Esophagus squamous epithelium (tissue), 5 donors: ENCODE measurements around the gene GCK. TPM values are rescaled to one million over a fixed set of nuclear protein-coding genes. Genes with fewer than 3 reads are reported as not detected.
"Not testable (repeated sequence)": the region's sequence is repeated elsewhere in the genome, so short reads cannot be mapped to it uniquely, and the experiment has no call there.

Experiments
- DNase-seq: peaks from one replicate; lab custom pipeline; 2025; lab: John Stamatoyannopoulos, UW
- H3K27ac ChIP-seq, 4 donors: fragments of 200-600 bp; sonication (generic); one replicate each; pipeline ENCODE4 v1.5.1; 2016 to 2019; ENCODE audit warnings: mild to moderate bottlenecking in 1 of 4
- H3K27me3 ChIP-seq, 4 donors: fragments of 200-600 bp; sonication (generic); 1 replicate in 3 of 4; 2 replicates in 1 of 4; pipeline versions ENCODE4 v1.5.1 to v1.6.0; 2017 to 2021; ENCODE audit warnings: antibody characterized with exemption in 1 of 4
- H3K36me3 ChIP-seq, 3 donors: fragments of 200-600 bp; sonication (generic); one replicate each; pipeline ENCODE4 v1.5.1; 2016 to 2019
- H3K4me1 ChIP-seq, 3 donors: fragments of 200-600 bp; sonication (generic); one replicate each; pipeline ENCODE4 v1.5.1; 2017 to 2019
- H3K4me3 ChIP-seq, 4 donors: fragments of 200-600 bp; sonication (generic); 1 replicate in 3 of 4; 2 replicates in 1 of 4; pipeline ENCODE4 v1.5.1; 2016 to 2019; ENCODE audit warnings: mild to moderate bottlenecking in 2 of 4, moderate library complexity in 1 of 4
- H3K9me3 ChIP-seq, 3 donors: fragments of 200-600 bp; sonication (generic); one replicate each; pipeline ENCODE4 v1.5.1; 2016 to 2019
- POLR2A ChIP-seq, 4 donors: fragments of 450-650 bp; IDR thresholded peaks; one replicate each; pipeline ENCODE4 v1.6.1; 2017; ENCODE audit warnings: antibody characterized with exemption in 4 of 4, mild to moderate bottlenecking in 4 of 4, moderate library complexity in 3 of 4
- WGBS, 2 donors: methylation state at CpG; one replicate each; pipeline ENCODE4 v1.1.5; 2018; 5-methylcytosine and 5-hydroxymethylcytosine counted together
- intact Hi-C: fragments of 100-400 bp; cut with DNase I; formaldehyde crosslinking; loops from one replicate; pipeline ENCODE4 v1.15.0; 2022
- total RNA-seq, 4 donors: library from RNA; depleted of rRNA; stranded (reverse); fragments of >200 nt; gene quantifications; one replicate each; pipeline ENCODE4 v1.1.0, GENCODE V29; 2016
- TF ChIP-seq, protein P1 (sequence below), 6 experiments: fragments of 450-650 bp in 4 of 6; fragments of 200-600 bp in 2 of 6; sonication (generic) in 2 of 6; IDR thresholded peaks; one replicate each; pipeline ENCODE4 v1.5.1; 2016 to 2019; ENCODE audit warnings: antibody characterized with exemption in 6 of 6, mild to moderate bottlenecking in 4 of 6, moderate library complexity in 4 of 6
- donor health status: DM: yes; HTN: yes; CAD: no.

GCK gene
- total RNA-seq, 4 donors from 2014 or later, result 0.38 TPM; not detected in 3

- Histone ChIP-seq H3K27ac (no peak overlapping the region), H3K27me3 (peaks cover 0 to 16% (median 0%) of the 10 kb centered on the region in 4 donors), H3K4me3 (no peak overlapping the region), H3K4me1 (no peaks in the 10 kb centered on the region), H3K9me3 (no peaks in the 10 kb centered on the region), H3K36me3 (no peaks in the 10 kb centered on the region)
- intact Hi-C loops, result no loop called here
- TF ChIP-seq, protein P1, sequence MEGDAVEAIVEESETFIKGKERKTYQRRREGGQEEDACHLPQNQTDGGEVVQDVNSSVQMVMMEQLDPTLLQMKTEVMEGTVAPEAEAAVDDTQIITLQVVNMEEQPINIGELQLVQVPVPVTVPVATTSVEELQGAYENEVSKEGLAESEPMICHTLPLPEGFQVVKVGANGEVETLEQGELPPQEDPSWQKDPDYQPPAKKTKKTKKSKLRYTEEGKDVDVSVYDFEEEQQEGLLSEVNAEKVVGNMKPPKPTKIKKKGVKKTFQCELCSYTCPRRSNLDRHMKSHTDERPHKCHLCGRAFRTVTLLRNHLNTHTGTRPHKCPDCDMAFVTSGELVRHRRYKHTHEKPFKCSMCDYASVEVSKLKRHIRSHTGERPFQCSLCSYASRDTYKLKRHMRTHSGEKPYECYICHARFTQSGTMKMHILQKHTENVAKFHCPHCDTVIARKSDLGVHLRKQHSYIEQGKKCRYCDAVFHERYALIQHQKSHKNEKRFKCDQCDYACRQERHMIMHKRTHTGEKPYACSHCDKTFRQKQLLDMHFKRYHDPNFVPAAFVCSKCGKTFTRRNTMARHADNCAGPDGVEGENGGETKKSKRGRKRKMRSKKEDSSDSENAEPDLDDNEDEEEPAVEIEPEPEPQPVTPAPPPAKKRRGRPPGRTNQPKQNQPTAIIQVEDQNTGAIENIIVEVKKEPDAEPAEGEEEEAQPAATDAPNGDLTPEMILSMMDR (IDR thresholded peaks at IDR 0.05), result no peak
- no peak for TF ChIP-seq POLR2A (IDR thresholded peaks at IDR 0.05)
- DNase-seq, result no peak
Measured at GRCh38 chr7:44172352-44172751, 16.9 kb downstream of the GCK start.

DNA sequence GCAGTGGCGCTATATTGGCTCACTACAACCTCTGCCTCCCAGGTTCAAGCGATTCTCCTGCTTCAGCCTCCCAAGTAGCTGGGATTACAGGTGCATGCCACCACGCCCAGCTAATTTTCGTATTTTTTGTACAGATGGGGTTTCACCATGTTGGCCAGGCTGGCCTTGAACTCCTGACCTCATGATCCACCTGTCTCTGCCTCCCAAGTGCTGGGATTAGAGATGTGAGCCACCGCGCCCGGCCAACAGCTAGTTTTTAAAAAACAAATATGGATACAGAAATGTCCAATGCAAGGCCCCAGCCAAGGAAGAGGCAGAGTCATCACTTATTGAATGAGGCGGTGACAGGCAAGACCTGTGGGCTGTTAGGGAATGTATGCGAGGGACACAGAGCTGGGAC, 17.3 kb downstream of the GCK start:
- intact Hi-C loops, H3K4me3 ChIP-seq, DNase-seq, H3K9me3 ChIP-seq, H3K27ac ChIP-seq, H3K36me3 ChIP-seq, H3K4me1 ChIP-seq: not testable (repeated sequence)
- peaks cover 0 to 14% (median 0%) of the 10 kb centered on the region in 4 donors for H3K27me3 ChIP-seq
- WGBS, 2 donors, result 91 to 93% methylated on average over 8 to 9 of the region's 9 CpGs

DNA sequence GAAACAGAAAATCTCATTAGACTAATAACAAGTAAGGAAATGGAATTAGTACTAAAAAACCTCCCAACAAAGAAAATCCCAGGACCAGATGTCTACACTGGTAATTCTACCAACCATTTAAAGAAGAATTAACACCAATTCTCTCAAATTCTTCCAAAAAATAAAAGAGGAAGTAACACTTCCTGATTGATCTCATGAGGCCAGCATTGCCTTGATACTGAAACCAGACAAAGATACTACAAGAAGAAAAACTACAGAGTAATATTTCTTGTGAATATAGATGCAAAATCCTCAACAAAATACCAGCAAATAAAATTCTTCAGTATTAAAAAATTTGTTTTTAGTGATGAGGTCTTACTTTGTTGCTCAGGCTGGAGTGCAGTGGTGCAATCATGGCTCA, 21.3 kb downstream of the GCK start:
- Histone ChIP-seq H3K27me3 (no peaks in the 10 kb centered on the region), H3K4me3 (no peak overlapping the region), H3K27ac (no peak overlapping the region), H3K36me3 (no peaks in the 10 kb centered on the region), H3K9me3 (no peaks in the 10 kb centered on the region), H3K4me1 (no peaks in the 10 kb centered on the region)
- intact Hi-C loops, result no loop called here
- TF ChIP-seq POLR2A (IDR thresholded peaks at IDR 0.05), result no peak
- TF ChIP-seq, protein P1 (IDR thresholded peaks at IDR 0.05), result no peak
- DNase-seq, result no peak

DNA sequence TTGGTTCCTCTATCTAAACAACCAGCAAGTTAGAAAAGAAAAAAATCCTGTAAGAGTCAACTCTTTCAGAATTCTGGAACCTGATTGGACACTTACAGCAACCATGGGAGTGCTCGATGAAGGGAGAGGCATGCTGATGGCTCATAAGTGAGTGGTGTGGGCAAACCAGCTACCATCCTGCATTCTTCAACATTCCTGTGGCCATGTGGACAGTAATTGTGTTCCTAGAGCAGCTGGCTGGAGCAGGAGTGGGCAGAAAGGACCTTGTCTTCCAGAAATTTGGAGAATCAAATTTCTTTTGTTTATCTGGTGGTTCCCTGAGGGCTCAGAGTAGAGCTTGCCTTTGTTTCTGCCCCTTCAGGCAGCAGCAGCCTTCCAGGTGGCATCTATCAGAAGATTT, 25.6 kb downstream of the GCK start:
- H3K27ac ChIP-seq, result no peak overlapping the region
- intact Hi-C loops, result no loop called here
- H3K9me3 ChIP-seq, result no peaks in the 10 kb centered on the region
- no peak for TF ChIP-seq POLR2A (IDR thresholded peaks at IDR 0.05)
- TF ChIP-seq, protein P1 (IDR thresholded peaks at IDR 0.05), result no peak
- no peak overlapping the region for H3K4me3 ChIP-seq
- no peaks in the 10 kb centered on the region for H3K36me3 ChIP-seq
- WGBS, 2 donors, result 11 to 46% methylated on average over 1 of the region's 1 CpG
- H3K27me3 ChIP-seq, result no peaks in the 10 kb centered on the region
- H3K4me1 ChIP-seq, result no peaks in the 10 kb centered on the region
- DNase-seq, result no peak

GRCh38 chr7:44162785-44163395, 26.3 kb downstream of the GCK start:
- TF ChIP-seq, protein P1 (IDR thresholded peaks at IDR 0.05), result no peak
- no peak for TF ChIP-seq POLR2A (IDR thresholded peaks at IDR 0.05)
- intact Hi-C loops, result no loop called here
- 90% methylated on average over 1 of the region's 1 CpG; no CpG with 5 or more reads in 1 of the 2 donors for WGBS, 2 donors
- Histone ChIP-seq H3K27me3 (no peaks in the 10 kb centered on the region), H3K4me1 (no peaks in the 10 kb centered on the region), H3K36me3 (no peaks in the 10 kb centered on the region), H3K4me3 (no peak overlapping the region), H3K9me3 (no peaks in the 10 kb centered on the region), H3K27ac (no peak overlapping the region)
- no peak for DNase-seq

GRCh38 chr7:44162179-44162578, 27.1 kb downstream of the GCK start:
- TF ChIP-seq POLR2A (IDR thresholded peaks at IDR 0.05), result no peak
- TF ChIP-seq, protein P1 (IDR thresholded peaks at IDR 0.05), result no peak
- 80 to 86% methylated on average over 4 of the region's 4 CpGs for WGBS, 2 donors
- intact Hi-C loops, result no loop called here
- DNase-seq, result no peak
- Histone ChIP-seq H3K4me1 (no peaks in the 10 kb centered on the region), H3K36me3 (no peaks in the 10 kb centered on the region), H3K4me3 (no peak overlapping the region), H3K27me3 (no peaks in the 10 kb centered on the region), H3K9me3 (no peaks in the 10 kb centered on the region), H3K27ac (no peak overlapping the region)
